Panc1 (cell line): ENCODE results near the gene STX2. TPM values are rescaled to one million over a fixed set of nuclear protein-coding genes. Genes with fewer than 3 reads are reported as not detected.

Experiments used
- ATAC-seq: fragments of 200-7000 bp; cut with Tn5 transposase; 2 replicates; pipeline ENCODE4 v1.9.1; 2020; ENCODE audit warnings: mild to moderate bottlenecking, moderate library complexity
- BruUV-seq: library from RNA; stranded (reverse); fragments of 400-500 nt; replicated peaks from 2 replicates; lab custom pipeline; 2021; lab: Mats Ljungman, UMichigan
- CTCF ChIA-PET: fragments of 300-600 bp; sonication (Branson Sonifier 250); formaldehyde crosslinking; loops from one replicate; lab custom pipeline; 2022; ENCODE audit warnings: antibody characterized with exemption; lab: Charles Lee
- POLR2A ChIA-PET: fragments of 300-600 bp; sonication (Branson Sonifier 250); formaldehyde crosslinking; loops from one replicate; lab custom pipeline; 2022; ENCODE audit warnings: antibody characterized with exemption; lab: Charles Lee
- DNase-seq: peaks from one replicate; pipeline ENCODE4 v3.0.0-alpha.2; 2010; ENCODE audit warnings: low read depth, low spot score
- H3K27ac ChIP-seq: 2 replicates; pipeline ENCODE4 v1.5.1; 2011; ENCODE audit warnings: mild to moderate bottlenecking, low read length, inconsistent platforms
- H3K27me3 ChIP-seq: fragments of 200-500 bp; sonication (Bioruptor generic); 2 replicates; pipeline ENCODE4 v1.6.0; 2014; ENCODE audit warnings: low read length, inconsistent platforms; ENCODE audit not compliant: control insufficient read depth, insufficient read depth
- H3K36me3 ChIP-seq: fragments of 200-500 bp; sonication (Bioruptor generic); 2 replicates; pipeline ENCODE4 v1.5.1; 2014; ENCODE audit warnings: inconsistent platforms, mild to moderate bottlenecking, low read length, moderate library complexity; ENCODE audit not compliant: control insufficient read depth, insufficient read depth
- H3K4me1 ChIP-seq: 2 replicates; pipeline ENCODE4 v1.5.1; 2011; ENCODE audit warnings: inconsistent platforms, mild to moderate bottlenecking, low read length, moderate library complexity; ENCODE audit not compliant: control insufficient read depth, insufficient read depth
- H3K4me3 ChIP-seq, 2 experiments: 2 replicates each; pipeline ENCODE4 v1.5.1; 2011 to 2012; ENCODE audit warnings: low read depth in 2 of 2, low read length in 2 of 2, mild to moderate bottlenecking in 2 of 2, inconsistent platforms in 1 of 2, moderate library complexity in 1 of 2
- H3K9me3 ChIP-seq: fragments of 200-500 bp; sonication (Bioruptor generic); 2 replicates; pipeline ENCODE4 v1.5.1; 2014; ENCODE audit warnings: low read depth, mild to moderate bottlenecking, inconsistent platforms, low read length, moderate library complexity; ENCODE audit not compliant: control insufficient read depth, insufficient read depth
- POLR2AphosphoS5 ChIP-seq: IDR thresholded peaks from 2 replicates; pipeline ENCODE4 v1.6.1; 2012; ENCODE audit warnings: mild to moderate bottlenecking, low read depth, low read length, moderate library complexity
- REST ChIP-seq, 2 experiments: IDR thresholded peaks; 2 replicates each; pipeline ENCODE4 v1.6.1; 2011 to 2012; ENCODE audit warnings: low read depth in 2 of 2, control low read depth in 1 of 2, low read length in 1 of 2, mild to moderate bottlenecking in 1 of 2, moderate library complexity in 1 of 2; ENCODE audit not compliant: insufficient read depth in 1 of 2
- SIN3A ChIP-seq: IDR thresholded peaks from 2 replicates; pipeline ENCODE4 v1.6.1; 2012; ENCODE audit warnings: low read depth, mild to moderate bottlenecking, low read length, moderate library complexity, borderline replicate concordance; ENCODE audit not compliant: insufficient read depth
- TCF7L2 ChIP-seq: IDR thresholded peaks from 2 replicates; pipeline ENCODE4 v1.6.1; 2011; ENCODE audit warnings: mild to moderate bottlenecking, low read depth, low read length, inconsistent platforms
- in situ Hi-C: cut with HindIII; loops from 2 replicates; pipeline ENCODE4 v1.10.0; 2016; ENCODE audit warnings: low sequenced_read_pairs, low pct_unique_long_range_greater_than_20kb
- intact Hi-C: fragments of 100-400 bp; cut with micrococcal nuclease; formaldehyde crosslinking; loops from one replicate; pipeline ENCODE4 v1.10.0; 2022; ENCODE audit not compliant: unreplicated experiment
- total RNA-seq: library from RNA; stranded (reverse); gene quantifications from one replicate; pipeline ENCODE4 v1.2.1, GENCODE V29; 2021; ENCODE audit not compliant: unreplicated experiment
- TF ChIP-seq, protein P1 (sequence below): fragments of 450-650 bp; IDR thresholded peaks from 2 replicates; pipeline ENCODE4 v1.5.1; 2017; ENCODE audit warnings: mild to moderate bottlenecking

Gene STX2
- total RNA-seq, 1 experiment from 2014 or later: 34.0 TPM

DNA sequence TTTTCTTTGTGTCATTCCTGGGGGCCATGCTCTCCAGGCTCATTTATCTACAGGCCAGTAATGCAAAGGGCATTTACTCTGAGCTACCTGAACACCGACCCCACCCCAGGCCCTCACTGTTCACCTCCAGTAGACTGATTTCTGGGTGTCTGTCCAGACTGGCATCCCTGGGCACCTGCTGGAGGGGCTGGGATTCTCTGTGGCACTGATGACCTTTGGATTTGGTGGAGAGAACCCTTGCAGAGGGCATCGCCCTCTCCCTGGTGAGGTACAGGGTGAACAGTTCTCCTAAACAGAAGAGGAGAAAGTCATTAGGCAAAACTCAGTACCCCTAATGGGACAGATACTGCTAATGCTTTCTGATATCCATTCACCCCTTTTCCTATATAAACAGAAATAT, 95.9 kb downstream of the STX2 start:
- TF ChIP-seq TCF7L2 (no peak), POLR2AphosphoS5 (no peak), SIN3A (no peak), REST (IDR thresholded peaks at IDR 0.05; ENCODE audit: insufficient read depth in 1 of 2, low read depth in 2 of 2, low read length in 1 of 2) (no peak)
- TF ChIP-seq, protein P1, sequence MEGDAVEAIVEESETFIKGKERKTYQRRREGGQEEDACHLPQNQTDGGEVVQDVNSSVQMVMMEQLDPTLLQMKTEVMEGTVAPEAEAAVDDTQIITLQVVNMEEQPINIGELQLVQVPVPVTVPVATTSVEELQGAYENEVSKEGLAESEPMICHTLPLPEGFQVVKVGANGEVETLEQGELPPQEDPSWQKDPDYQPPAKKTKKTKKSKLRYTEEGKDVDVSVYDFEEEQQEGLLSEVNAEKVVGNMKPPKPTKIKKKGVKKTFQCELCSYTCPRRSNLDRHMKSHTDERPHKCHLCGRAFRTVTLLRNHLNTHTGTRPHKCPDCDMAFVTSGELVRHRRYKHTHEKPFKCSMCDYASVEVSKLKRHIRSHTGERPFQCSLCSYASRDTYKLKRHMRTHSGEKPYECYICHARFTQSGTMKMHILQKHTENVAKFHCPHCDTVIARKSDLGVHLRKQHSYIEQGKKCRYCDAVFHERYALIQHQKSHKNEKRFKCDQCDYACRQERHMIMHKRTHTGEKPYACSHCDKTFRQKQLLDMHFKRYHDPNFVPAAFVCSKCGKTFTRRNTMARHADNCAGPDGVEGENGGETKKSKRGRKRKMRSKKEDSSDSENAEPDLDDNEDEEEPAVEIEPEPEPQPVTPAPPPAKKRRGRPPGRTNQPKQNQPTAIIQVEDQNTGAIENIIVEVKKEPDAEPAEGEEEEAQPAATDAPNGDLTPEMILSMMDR: no peak
- ChIA-PET POLR2A (no interaction called here), CTCF (no interaction called here)
- Histone ChIP-seq H3K27ac (no peak overlapping the region), H3K36me3 (no peaks in the 10 kb centered on the region), H3K4me3 (no peak overlapping the region), H3K4me1 (no peaks in the 10 kb centered on the region), H3K9me3 (no peaks in the 10 kb centered on the region), H3K27me3 (0 out of 2 replicates have a peak, but pooled peaks cover 5% of the 10 kb centered on the region)
- ATAC-seq: no peak
- no peak for DNase-seq
- in situ Hi-C loops: loop anchor here (10.0 kb wide), 1 partner anchor 348 kb away; no protein-coding TSS in a partner anchor
- intact Hi-C loops: no loop called here
- no TSS peak for BruUV-seq

DNA sequence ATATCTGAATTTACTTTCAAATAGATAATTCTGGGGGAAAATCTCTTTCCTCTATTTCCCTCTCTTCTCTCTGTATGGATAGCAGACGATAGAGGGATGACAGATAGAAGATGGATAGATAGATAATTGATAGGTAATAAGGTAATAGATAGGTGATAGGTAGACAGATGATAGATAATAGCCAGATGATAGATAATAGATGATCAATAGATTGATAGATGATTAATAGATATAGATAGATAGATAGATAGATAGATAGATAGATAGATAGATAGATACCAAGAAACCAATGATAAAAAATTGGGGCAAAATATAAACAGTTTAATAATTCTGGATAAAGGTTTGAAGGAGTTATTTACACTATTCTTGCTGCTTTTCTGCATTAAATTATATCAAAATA, 96.3 kb downstream of the STX2 start:
- CTCF ChIA-PET: no interaction called here
- no peak overlapping the region for H3K4me3 ChIP-seq
- POLR2A ChIA-PET: no interaction called here
- intact Hi-C loops: no loop called here
- 0 out of 2 replicates have a peak, but pooled peaks cover 5% of the 10 kb centered on the region for H3K27me3 ChIP-seq
- no peak for TF ChIP-seq POLR2AphosphoS5
- no peak for TF ChIP-seq SIN3A
- TF ChIP-seq TCF7L2: no peak
- no peak for TF ChIP-seq REST (IDR thresholded peaks at IDR 0.05; ENCODE audit: insufficient read depth in 1 of 2, low read depth in 2 of 2, low read length in 1 of 2)
- TF ChIP-seq, protein P1: no peak
- H3K27ac ChIP-seq: no peak overlapping the region
- ATAC-seq: no peak
- H3K36me3 ChIP-seq: no peaks in the 10 kb centered on the region
- no peak for DNase-seq
- H3K4me1 ChIP-seq: no peaks in the 10 kb centered on the region
- H3K9me3 ChIP-seq: no peaks in the 10 kb centered on the region
- in situ Hi-C loops: loop anchor here (10.0 kb wide), 1 partner anchor 348 kb away; no protein-coding TSS in a partner anchor
- BruUV-seq: no TSS peak
